H1 (cell line): ENCODE data around the gene GLRA1. TPM values are rescaled to one million over a fixed set of nuclear protein-coding genes. Genes with fewer than 3 reads are reported as not detected.

Source experiments
- CTCF ChIA-PET: fragments of 300-600 bp; sonication (Branson Sonifier 250); formaldehyde crosslinking; loops from one replicate; lab custom pipeline; 2021; ENCODE audit not compliant: partially characterized antibody; lab: Charles Lee
- POLR2A ChIA-PET: fragments of 300-600 bp; sonication (Branson Sonifier 250); formaldehyde crosslinking; loops from one replicate; lab custom pipeline; 2021; ENCODE audit warnings: inconsistent platforms; ENCODE audit not compliant: partially characterized antibody; lab: Charles Lee
- DNase-seq, 2 experiments: peaks; one replicate each; pipeline versions ENCODE4 v3.0.0 to v3.0.0-alpha.2; 2010 to 2022; ENCODE audit warnings: low spot score in 2 of 2, low read depth in 1 of 2, mixed read lengths in 1 of 2
- FAIRE-seq: peaks from 2 replicates; lab custom pipeline; 2011; peaks lifted over from hg19 to GRCh38; lab: Jason Lieb, UNC
- H2AFZ ChIP-seq: 2 replicates; pipeline ENCODE4 v1.8.1; 2012; ENCODE audit warnings: low read length, inconsistent platforms
- H2AK5ac ChIP-seq: 2 replicates; pipeline ENCODE4 v1.6.1; 2013; ENCODE audit warnings: low read depth, low read length
- H2BK120ac ChIP-seq: replicated peaks from 2 replicates; pipeline ENCODE3; 2013; ENCODE audit warnings: low read depth, low read length, inconsistent platforms
- H2BK12ac ChIP-seq: 2 replicates; pipeline ENCODE4 v1.6.1; 2013; ENCODE audit warnings: low read depth, low read length
- H2BK15ac ChIP-seq: 2 replicates; pipeline ENCODE4 v1.6.1; 2013; ENCODE audit warnings: low read length
- H2BK20ac ChIP-seq: 2 replicates; pipeline ENCODE4 v1.6.1; 2013; ENCODE audit warnings: low read length
- H2BK5ac ChIP-seq: 2 replicates; pipeline ENCODE4 v1.6.1; 2013; ENCODE audit warnings: low read depth, low read length
- H3K14ac ChIP-seq: 2 replicates; pipeline ENCODE4 v1.6.1; 2013; ENCODE audit warnings: inconsistent platforms; ENCODE audit not compliant: insufficient read length
- H3K18ac ChIP-seq: 2 replicates; pipeline ENCODE4 v1.6.1; 2013; ENCODE audit warnings: low read length; ENCODE audit errors: extremely low read depth
- H3K23ac ChIP-seq: 2 replicates; pipeline ENCODE4 v1.6.1; 2013; ENCODE audit warnings: inconsistent platforms; ENCODE audit not compliant: insufficient read length
- H3K23me2 ChIP-seq: 2 replicates; pipeline ENCODE4 v1.6.1; 2013; ENCODE audit warnings: low read depth, low read length
- H3K27ac ChIP-seq: 2 replicates; pipeline ENCODE4 v1.6.1; 2011; ENCODE audit warnings: low read depth, low read length, inconsistent platforms
- H3K27me3 ChIP-seq, 4 experiments: replicated peaks in 1 of 4; 1 replicate in 1 of 4; 2 replicates in 3 of 4; pipeline versions ENCODE4 v1.6.1 to v1.8.1; 2011 to 2013; ENCODE audit warnings: low read length in 3 of 4, mild to moderate bottlenecking in 3 of 4, inconsistent platforms in 2 of 4, mixed read lengths in 2 of 4, moderate library complexity in 1 of 4; ENCODE audit not compliant: control insufficient read depth in 3 of 4, insufficient read depth in 3 of 4; ENCODE audit errors: extremely low read depth in 1 of 4
- H3K36me3 ChIP-seq, 4 experiments: 2 replicates each; pipeline versions ENCODE4 v1.6.1 to v1.8.1; 2011 to 2013; ENCODE audit warnings: mild to moderate bottlenecking in 4 of 4, low read length in 3 of 4, moderate library complexity in 2 of 4, control low read depth in 1 of 4, inconsistent platforms in 1 of 4; ENCODE audit not compliant: insufficient read depth in 4 of 4, control insufficient read depth in 2 of 4
- H3K4ac ChIP-seq: replicated peaks from 2 replicates; pipeline ENCODE3; 2013; ENCODE audit warnings: low read length, low read depth, mixed read lengths, inconsistent platforms; ENCODE audit not compliant: insufficient read length
- H3K4me1 ChIP-seq, 4 experiments: replicated peaks in 1 of 4; 1 replicate in 1 of 4; 2 replicates in 3 of 4; pipeline versions ENCODE4 v1.6.1 to v1.8.1; 2011 to 2013; ENCODE audit warnings: low read length in 3 of 4, inconsistent platforms in 2 of 4, mixed read lengths in 1 of 4; ENCODE audit not compliant: insufficient read depth in 4 of 4, control insufficient read depth in 3 of 4
- H3K4me2 ChIP-seq, 2 experiments: 2 replicates each; pipeline versions ENCODE4 v1.6.1 to v1.8.1; 2011 to 2013; ENCODE audit warnings: low read depth in 2 of 2, low read length in 2 of 2, control low read depth in 1 of 2, inconsistent platforms in 1 of 2, mild to moderate bottlenecking in 1 of 2; ENCODE audit not compliant: insufficient read depth in 1 of 2
- H3K4me3 ChIP-seq, 4 experiments: fragments of 200-600, 300-600 bp in 1 of 4; sonication (generic), shearing (Covaris generic), sonication (Bioruptor Twin) in 1 of 4; 2 replicates each; pipeline versions ENCODE4 v1.5.1 to v1.8.1; 2011 to 2016; ENCODE audit warnings: low read length in 4 of 4, low read depth in 3 of 4, control low read depth in 2 of 4, inconsistent platforms in 2 of 4, mild to moderate bottlenecking in 2 of 4, mixed read lengths in 1 of 4, moderate library complexity in 1 of 4; ENCODE audit not compliant: insufficient read depth in 2 of 4; ENCODE audit errors: extremely low read depth in 1 of 4
- H3K56ac ChIP-seq: replicated peaks from 2 replicates; pipeline ENCODE3; 2013; ENCODE audit warnings: low read depth, mild to moderate bottlenecking, mixed read lengths, low read length, inconsistent platforms; ENCODE audit not compliant: insufficient read length
- H3K79me1 ChIP-seq: 2 replicates; pipeline ENCODE4 v1.6.1; 2013; ENCODE audit warnings: low read depth, low read length, control low read depth
- H3K79me2 ChIP-seq, 2 experiments: 2 replicates each; pipeline versions ENCODE4 v1.6.1 to v1.8.1; 2012 to 2013; ENCODE audit warnings: low read length in 2 of 2, mild to moderate bottlenecking in 2 of 2, inconsistent platforms in 1 of 2; ENCODE audit not compliant: insufficient read depth in 2 of 2, control insufficient read depth in 1 of 2
- H3K9ac ChIP-seq, 4 experiments: replicated peaks in 1 of 4; 1 replicate in 1 of 4; 2 replicates in 3 of 4; pipeline versions ENCODE4 v1.6.1 to v1.8.1; 2011 to 2013; ENCODE audit warnings: low read depth in 3 of 4, low read length in 3 of 4, control low read depth in 2 of 4, mild to moderate bottlenecking in 2 of 4, moderate library complexity in 2 of 4, inconsistent platforms in 1 of 4; ENCODE audit errors: extremely low read depth in 1 of 4
- H3K9me3 ChIP-seq, 2 experiments: 2 replicates each; pipeline versions ENCODE4 v1.6.1 to v1.8.1; 2012 to 2013; ENCODE audit warnings: mild to moderate bottlenecking in 2 of 2, moderate library complexity in 2 of 2, control low read depth in 1 of 2, inconsistent platforms in 1 of 2, low read depth in 1 of 2, low read length in 1 of 2, mixed read lengths in 1 of 2; ENCODE audit not compliant: insufficient read depth in 2 of 2
- H4K20me1 ChIP-seq, 2 experiments: replicated peaks in 1 of 2; 2 replicates each; pipeline versions ENCODE3 to v1.8.1; 2011 to 2013; ENCODE audit warnings: inconsistent platforms in 2 of 2, low read length in 2 of 2, mild to moderate bottlenecking in 1 of 2; ENCODE audit not compliant: insufficient read depth in 2 of 2, control insufficient read depth in 1 of 2
- H4K5ac ChIP-seq: 2 replicates; pipeline ENCODE4 v1.6.1; 2013; ENCODE audit warnings: low read length, low read depth, mixed read lengths, inconsistent platforms; ENCODE audit not compliant: insufficient read length
- H4K8ac ChIP-seq: 2 replicates; pipeline ENCODE4 v1.8.0; 2013; ENCODE audit warnings: mild to moderate bottlenecking, moderate library complexity, low read length, inconsistent platforms; ENCODE audit not compliant: insufficient read depth; ENCODE audit errors: extremely low read depth
- H4K91ac ChIP-seq: replicated peaks from 2 replicates; pipeline ENCODE3; 2013; ENCODE audit warnings: low read length, mixed read lengths, inconsistent platforms; ENCODE audit not compliant: insufficient read length
- ZNF274 ChIP-seq: IDR thresholded peaks from 2 replicates; pipeline ENCODE4 v1.7.0; 2012; ENCODE audit warnings: low read length, borderline replicate concordance; ENCODE audit errors: extremely low read depth
- WGBS, 2 experiments: shearing (Covaris generic) in 1 of 2; methylation state at CpG; one replicate each; pipeline versions ENCODE4 v1.1.6 to v1.1.7; 2013 to 2015; ENCODE audit warnings: low lambda C conversion rate in 2 of 2, mixed read lengths in 2 of 2, inconsistent platforms in 1 of 2, low coverage in 1 of 2, missing lambda C conversion rate in 1 of 2; ENCODE audit not compliant: insufficient replicate concordance in 2 of 2, insufficient coverage in 1 of 2, insufficient read length in 1 of 2; ENCODE audit errors: extremely low coverage in 1 of 2, missing lambda C conversion rate in 1 of 2; 5-methylcytosine and 5-hydroxymethylcytosine counted together
- polyA plus RNA-seq, 7 experiments: library from polyadenylated mRNA; depleted of rRNA in 3 of 7; stranded (reverse) in 5 of 7; unstranded in 2 of 7; fragments of >200 nt in 5 of 7; fragments of 200-250 nt in 2 of 7; gene quantifications; 1 replicate in 5 of 7; 2 replicates in 1 of 7; 4 replicates in 1 of 7; pipeline versions ENCODE4 v1.2.1 to v1.2.3, GENCODE V29; 2011 to 2013; ENCODE audit warnings: missing spikeins in 2 of 7, mixed read lengths in 2 of 7
- total RNA-seq: library from RNA; stranded (reverse); fragmentation: NEBNext Ultra II Directional; extraction: Animal tissue kit (Norgen Biotek cat#: 25700); gene quantifications from 2 replicates; pipeline ENCODE4 v1.2.1, GENCODE V29; 2021
- TF ChIP-seq, protein P1 (sequence below): IDR thresholded peaks from 2 replicates; pipeline ENCODE4 v1.6.1; 2011; ENCODE audit warnings: low read length, improper control_type of control experiment

The GLRA1 gene
- total and polyA plus RNA-seq, 2 of the 8 experiments (the other 6 are each of a cell fraction or from before 2014, with no cell fraction given), result not detected

DNA sequence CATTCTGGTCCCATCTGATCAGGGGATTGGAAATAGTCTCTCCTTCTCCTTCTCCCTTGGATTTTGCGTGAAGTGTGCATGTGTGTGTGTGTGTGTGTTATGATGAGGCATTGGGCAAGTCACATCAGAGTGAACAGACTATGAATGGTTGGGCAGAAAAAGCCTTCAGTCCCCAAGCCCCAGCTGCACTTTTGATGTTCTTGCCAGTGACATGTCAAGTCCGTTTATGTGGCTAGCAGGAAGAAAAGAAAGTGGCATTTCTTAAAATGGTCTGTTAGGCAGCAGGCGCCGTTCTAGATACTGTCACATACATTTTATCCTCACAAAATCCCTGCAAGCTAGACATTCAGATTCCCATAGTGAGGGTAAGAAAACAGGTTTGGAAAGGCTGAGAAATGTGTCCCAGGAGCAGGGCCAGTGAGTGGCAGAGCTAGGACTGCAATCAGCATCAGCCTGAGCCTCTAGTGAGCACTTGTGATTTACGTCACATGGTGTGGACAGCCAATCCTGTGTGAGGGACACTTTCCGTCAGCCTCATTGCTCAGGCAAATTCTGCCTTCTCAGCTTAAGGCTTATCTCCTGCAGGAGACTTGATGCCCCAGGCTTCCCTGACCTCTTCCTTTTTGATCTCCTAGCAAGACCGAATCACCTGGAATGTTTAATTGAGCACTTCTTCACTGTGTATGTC is 60.4 kb downstream of the GLRA1 start:
- ChIA-PET CTCF (interaction anchor here (1.0 to 4.0 kb wide), 4 partner anchors 38 to 486 kb away, joined by 3 to 15 read pairs (median 4); no protein-coding TSS in a partner anchor), POLR2A (no interaction called here)
- Histone ChIP-seq H4K8ac (no peak overlapping the region), H2BK20ac (no peak overlapping the region), H2BK12ac (no peak overlapping the region), H3K36me3 (no peaks in the 10 kb centered on the region), H2BK15ac (no peak overlapping the region), H2AK5ac (no peak overlapping the region), H3K9me3 (no peaks in the 10 kb centered on the region), H3K56ac (no peak overlapping the region), H4K91ac (no peak overlapping the region), H3K23ac (no peak overlapping the region), H3K23me2 (no peaks in the 10 kb centered on the region), H3K79me2 (no peaks in the 10 kb centered on the region), H3K4me2 (no peak overlapping the region), H3K14ac (no peak overlapping the region), H4K5ac (no peak overlapping the region), H2BK5ac (no peak overlapping the region), H3K27ac (no peak overlapping the region), H3K79me1 (no peaks in the 10 kb centered on the region), H3K27me3 (no peaks in the 10 kb centered on the region), H4K20me1 (no peaks in the 10 kb centered on the region), H3K4me3 (no peak overlapping the region), H2BK120ac (no peak overlapping the region), H3K4ac (no peak overlapping the region), H2AFZ (no peak overlapping the region; the same call in 1 of the 2 replicates), H3K18ac (no peak overlapping the region), H3K4me1 (no peaks in the 10 kb centered on the region), H3K9ac (no peak overlapping the region)
- DNase-seq, result no peak
- 88% methylated on average over 7 of the region's 7 CpGs; no CpG with 5 or more reads in 1 of the 2 experiments for WGBS, 2 experiments
- TF ChIP-seq, protein P1, sequence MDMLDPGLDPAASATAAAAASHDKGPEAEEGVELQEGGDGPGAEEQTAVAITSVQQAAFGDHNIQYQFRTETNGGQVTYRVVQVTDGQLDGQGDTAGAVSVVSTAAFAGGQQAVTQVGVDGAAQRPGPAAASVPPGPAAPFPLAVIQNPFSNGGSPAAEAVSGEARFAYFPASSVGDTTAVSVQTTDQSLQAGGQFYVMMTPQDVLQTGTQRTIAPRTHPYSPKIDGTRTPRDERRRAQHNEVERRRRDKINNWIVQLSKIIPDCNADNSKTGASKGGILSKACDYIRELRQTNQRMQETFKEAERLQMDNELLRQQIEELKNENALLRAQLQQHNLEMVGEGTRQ, result peak; percentile 42
- TF ChIP-seq ZNF274, result no peak
- FAIRE-seq, result no peak
